Measurements from ENCODE around the gene COL16A1.

The COL16A1 gene

DNA sequence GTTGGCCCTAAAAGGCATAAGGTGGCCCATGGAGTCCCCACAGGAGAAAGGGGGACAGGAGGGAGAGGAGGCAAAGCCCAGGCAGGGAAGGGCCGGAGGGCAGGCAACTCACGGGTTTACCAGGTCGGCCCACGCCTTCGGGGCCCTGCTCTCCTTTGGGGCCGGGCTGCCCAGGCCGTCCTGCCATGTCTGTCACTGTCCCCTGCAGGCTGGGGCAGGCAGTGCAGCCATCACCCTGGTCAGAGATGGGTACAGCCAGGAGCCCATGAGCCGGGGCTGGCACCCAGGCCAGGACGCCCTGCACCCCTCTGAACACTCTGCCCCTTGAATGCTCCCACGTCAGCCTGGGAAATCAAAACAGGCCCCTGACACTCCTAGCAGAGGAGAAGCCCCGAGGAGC lies 19.8 kb downstream of the COL16A1 start:
- DNase-seq, result no peak

DNA sequence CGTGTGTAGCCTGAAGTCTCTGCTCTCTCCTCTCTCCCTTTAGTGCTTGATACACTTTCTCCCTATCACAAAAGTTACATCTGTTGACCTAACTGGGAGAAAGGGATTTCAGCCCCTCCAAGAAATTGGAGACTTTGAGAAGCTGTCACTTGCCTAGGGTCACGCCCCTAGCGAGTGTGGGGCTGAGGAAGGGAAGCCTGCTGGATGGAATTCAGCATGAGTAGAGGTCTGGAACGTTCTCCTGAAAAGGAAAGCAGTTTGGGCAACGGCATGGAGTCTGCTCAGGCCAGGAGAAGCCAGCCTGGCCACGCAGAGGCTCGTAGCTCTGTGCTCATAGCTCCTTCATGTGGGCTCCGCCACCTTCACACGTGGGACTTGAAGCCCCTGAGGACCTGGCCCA lies 22.4 kb downstream of the COL16A1 start:
- DNase-seq, result no peak

DNA sequence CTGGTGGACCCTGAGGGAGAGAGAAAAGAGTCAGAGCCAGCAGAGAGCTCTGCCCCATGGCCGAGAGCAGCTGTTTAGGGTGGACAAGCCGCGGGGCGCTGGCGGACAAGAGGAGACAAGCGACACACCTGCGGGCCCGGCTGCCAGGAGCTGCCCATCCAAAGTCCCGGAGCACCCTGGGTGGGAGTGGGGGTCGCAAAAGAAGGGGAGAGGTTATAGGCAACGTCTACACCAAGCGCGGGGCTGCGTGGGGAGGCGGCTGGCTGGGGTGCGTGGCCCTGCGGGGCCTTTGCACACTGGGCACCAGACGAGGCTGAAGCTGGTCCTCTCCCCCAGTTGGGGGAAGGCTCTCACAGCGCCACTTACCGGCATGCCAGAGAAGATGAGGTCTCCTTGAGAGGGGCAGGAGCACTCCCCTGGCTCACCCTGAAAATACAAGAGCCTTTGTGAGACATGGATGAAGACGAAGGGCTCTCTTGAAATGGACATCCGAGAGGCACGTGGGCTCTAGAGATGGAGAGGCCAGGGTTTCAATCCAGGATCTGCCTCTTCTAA lies 24.1 kb downstream of the COL16A1 start:
- DNase-seq, result no peak

DNA sequence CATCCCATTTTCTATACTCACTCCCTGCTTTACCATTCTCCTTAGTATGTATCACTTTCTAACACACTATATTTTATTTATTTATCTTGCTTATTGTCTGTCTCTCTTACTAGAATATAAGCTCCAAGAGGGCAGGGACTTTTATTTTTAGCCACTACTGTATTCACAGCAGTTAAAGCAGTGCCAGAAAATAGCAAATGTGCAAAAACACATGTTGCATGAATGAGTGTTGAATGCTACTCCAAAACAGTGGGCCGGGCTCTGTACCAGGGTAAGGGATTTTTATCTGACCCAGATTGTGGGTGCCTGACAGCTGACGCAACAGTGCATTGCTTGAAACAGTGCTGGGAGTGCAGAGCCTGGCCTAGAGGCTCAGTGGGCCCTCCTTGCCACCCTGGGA lies 24.7 kb downstream of the COL16A1 start:
- DNase-seq, result no peak

DNA sequence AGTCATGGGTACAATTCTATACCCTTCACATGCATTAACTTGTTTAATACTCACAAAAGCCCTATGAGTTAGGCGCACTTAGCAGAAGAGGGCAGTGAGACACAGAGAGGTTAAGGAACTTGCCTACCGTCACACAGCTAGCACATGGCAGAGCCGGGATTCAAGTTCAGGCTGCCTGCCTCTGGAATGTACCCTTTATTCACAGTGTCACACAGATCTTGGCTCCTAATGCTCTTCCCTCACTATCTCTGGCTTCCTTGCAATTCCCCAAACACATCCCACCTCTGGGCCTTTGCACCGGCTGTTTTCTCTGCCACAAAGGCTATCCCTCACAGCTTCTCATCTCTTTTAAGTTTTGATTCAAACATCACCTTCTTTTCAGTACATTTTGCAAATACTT lies 25.1 kb downstream of the COL16A1 start:
- no peak for DNase-seq

DNA sequence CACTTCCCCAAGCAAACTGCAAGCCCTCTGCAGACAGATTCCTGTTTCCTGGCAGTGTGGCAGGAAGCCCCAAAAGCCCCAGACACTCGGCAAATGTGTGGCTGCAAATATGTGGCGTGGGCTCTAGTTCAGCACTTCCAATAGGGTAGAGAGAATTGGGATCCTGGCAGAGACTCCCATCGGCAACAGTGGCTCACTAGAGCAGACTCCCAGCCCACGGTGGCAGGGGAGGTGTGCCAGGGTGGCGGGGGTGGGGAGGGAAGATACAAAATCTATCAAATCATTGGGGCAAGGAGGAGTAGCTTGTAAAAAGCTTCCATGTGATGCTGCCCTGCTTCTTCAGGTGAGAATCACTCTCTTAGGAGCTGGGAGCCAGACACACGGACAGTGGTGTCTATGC lies 25.9 kb downstream of the COL16A1 start:
- no peak for DNase-seq

DNA sequence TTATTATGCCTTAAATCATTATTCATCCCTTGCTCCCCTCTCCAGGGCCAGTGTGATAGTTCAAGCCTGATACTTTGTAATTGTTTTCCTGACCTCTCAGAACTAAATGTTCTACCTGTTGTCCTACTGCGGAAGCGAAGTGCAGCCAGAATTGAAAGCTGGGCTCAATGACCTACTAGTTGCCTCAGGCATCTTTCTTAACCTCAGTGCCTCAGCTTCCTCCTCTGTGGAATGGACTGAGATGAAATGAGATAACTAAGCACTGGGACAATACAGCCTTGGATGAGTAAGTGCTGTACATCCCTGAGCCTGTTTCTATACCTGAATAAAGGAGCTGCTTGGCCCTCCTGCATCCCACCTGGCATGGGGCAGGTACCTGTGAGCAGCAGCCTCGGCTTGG lies 26.4 kb downstream of the COL16A1 start:
- DNase-seq, result no peak

DNA sequence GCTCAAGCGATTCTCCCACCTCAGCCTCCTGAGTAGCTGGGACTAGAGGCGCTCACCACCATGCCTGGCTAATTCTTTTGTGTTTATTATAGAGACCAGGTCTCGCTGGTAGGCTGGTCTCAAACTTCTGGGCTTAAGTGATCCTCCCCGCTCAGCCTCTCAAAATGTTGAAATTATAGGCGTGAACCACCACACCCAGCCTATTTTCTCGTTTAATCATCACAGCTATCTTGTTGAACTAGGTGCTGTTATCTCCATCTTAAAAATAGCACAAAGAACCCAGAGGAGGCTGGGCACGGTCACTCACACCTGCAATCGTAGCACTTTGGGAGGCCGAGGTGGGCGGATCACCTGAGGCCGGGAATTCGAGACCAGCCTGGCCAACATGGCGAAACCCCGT lies 28.1 kb downstream of the COL16A1 start:
- no peak for DNase-seq

DNA sequence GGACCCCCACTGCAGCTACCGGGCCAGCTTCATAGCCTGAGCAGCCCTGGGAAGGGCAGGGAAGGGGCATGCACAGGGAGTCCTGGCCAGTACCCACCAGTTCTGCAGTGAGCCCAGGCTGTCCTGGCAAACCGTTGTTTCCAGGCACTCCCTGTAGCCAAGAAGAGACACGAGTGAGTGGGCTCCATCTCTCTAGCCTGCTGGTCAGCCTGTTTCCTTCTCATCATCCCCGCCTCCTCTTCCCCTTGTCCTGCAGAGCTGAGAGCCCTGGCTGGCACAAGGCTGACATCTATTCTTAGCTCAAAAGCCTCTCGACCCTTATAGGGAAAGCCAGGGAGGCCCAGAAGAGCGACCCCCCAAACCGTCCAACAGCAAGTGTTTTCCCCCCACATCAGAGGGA lies 28.7 kb downstream of the COL16A1 start:
- DNase-seq, result no peak

DNA sequence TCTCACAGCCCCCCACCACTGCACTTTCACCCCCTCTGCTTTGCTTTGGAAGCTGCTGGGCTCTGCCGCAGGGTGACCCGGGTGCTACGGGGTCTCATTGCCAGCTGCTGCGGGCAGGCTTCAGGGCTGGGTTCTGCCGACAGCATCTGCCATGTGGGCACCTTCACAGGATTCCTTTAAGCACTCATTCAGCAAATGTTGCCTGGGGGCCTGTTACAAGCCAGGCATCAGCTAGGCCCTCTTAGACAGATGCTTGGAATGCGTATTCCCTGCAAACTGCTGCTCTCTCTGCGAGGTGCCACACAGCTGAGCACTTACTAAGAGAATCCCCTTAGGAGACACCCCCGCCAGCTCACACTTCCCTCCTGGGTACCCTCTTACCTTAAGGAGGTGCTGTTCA lies 29.2 kb downstream of the COL16A1 start:
- no peak for DNase-seq

DNA sequence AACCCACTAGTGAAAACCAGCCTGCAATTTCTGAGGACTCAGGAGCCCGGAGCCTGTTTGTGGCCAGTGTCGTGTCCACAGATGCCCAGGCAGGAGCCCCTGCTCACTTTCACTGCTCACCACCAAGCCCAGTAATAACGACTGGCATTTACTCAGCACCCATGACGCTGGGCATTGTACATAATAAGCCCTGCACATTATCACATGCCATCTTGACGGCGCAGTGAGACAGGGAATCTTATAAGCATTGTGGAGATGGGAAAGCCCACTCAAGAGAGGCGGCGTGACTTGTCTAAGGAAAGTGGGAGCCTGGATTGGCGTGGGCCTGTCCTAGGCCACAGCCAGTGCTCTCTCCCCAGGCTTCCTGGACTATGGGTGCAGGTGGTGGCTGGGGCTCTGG lies 30.4 kb downstream of the COL16A1 start:
- no peak for DNase-seq

DNA sequence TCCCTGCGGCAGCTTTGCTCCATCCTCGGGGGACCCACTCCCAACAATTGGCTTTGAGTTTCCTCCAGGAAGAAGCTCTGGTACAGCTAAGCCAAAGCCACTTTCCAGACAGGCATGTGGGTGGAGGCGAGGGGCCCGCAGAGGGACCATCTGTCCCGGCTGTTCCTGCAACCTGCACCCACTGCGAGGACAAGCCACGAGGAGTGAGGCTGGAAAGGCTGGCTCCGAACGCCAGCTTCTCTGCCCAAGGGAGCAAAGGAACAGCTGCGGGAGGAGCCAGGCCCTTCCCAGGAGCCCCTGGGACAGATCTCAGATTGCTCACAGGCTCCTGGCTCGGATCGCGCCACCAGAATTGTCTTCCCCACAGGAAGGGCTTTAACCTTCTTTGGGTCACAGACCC lies 30.8 kb downstream of the COL16A1 start:
- no peak for DNase-seq

DNA sequence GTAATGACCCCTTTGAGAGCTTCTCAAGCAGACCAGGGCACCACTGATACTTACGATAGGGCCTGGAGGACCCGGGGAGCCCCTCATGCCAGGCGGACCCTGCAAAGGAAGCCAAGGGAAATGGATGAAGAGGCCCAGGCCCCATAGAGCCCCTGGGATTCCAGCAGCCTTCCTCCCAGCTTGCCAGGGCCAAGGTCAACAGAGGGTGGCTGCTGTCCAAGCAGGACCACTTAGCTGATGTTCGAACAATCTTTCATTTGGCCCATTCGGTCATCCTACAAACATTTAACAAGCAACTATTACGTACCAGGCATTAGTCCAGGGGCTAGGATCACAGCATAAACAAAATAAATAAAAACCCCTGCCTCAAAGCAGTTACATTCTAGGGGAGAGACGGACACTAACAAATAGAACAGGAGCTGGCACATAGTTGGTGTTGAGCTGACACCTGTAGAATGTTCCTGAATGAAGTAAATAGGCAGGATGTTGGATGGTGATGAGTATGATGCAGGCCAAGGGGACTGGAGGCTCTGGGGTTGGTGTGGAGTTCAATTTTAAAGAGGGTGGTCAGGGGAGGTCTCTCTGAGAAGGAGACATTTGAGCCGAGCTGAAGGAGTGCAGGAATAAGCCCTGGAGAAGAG lies 32.1 kb downstream of the COL16A1 start:
- DNase-seq, result no peak

DNA sequence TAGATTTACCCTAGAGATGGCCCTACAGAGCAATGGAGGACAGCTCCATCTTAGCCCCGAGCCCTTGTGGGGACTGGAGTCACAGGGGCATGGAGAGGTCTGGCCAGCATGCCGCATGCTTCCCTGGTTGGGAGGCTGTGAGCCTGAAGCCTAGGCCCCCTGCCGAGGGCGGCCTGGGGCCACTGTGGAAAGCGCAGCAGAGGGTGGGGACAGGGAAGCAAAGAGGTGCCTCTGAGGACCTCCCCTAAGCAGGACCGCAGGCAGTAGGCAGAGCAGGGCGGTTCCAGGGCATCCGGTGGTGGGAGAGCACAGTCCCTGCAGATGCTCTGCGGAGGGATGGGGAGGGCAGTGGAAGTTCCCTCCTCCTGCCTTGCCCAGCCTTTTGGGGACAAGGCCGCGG lies 32.7 kb downstream of the COL16A1 start:
- no peak for DNase-seq

DNA sequence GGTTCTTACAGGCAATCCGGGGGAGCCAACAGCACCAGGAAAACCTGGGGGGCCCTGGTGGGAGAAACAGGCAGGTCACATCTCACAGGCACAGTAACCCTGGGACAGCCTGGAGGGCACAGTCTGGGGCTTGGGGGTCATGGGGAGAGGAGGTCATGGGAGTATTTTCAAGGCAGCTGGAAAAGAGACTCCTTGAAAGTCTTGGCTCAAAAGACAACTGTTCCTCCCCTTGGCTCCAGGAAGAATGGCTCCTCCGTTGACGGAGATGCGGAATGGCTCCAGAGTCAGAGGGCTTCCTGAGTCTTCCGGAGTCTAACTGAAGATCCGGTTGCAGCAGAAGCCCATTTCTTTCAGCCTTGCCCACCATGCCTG lies 33.2 kb downstream of the COL16A1 start:
- DNase-seq, result no peak

DNA sequence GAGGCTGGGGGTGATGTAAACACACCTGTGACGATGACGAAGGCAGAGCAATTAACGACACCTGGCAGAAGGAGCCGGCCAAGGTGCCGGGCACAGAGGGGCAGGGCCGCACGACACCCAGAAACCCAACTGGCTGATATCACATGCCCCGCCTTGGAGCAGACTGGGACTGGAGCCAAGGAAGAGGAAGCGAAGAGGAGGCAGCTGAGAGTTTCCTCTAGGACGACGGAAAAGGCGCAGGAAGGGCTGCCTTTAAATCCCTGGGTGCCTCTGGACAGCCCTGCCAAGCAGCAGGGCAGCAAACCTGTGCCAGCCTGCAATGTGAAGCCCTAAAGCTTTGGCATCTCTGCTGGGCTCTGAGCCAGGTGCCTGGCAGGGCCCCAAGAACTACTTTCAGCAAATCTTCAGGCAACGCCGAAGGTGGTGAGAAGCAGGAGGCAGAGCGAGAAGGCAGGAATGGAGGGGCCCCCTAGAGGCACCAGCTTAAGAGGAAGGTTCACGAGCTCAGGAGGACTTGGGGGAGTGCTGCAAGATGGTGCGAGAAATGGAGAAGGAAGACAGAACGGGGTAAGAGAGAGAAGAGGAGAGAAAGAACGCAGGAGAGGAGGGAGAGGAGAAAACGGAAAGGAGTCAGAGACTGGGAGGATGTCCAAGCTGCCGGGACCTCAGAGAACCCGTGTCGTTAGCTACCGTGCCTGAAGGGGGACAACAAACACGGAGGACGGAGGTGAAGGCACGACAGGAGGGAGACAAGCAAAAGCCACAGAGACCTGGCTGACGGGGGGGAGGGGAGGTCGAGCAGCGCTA lies 33.8 kb downstream of the COL16A1 start:
- peak; percentile 78 for DNase-seq

DNA sequence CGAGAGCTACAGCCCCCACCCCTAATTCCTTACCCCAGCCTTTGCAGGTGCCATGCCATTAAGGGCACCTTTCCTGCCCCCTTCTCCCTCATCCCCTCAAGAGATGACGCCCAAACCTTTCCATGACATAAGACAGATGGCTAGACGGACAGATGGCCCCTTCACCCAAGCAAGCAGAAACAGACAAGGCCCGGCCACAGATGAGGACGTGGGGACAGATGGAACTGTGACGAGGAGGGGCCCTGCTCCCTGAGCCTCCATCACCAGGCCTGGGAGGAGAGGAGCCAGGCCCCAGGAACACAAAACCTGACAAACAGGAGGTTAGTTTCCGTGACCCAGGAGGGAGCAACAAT lies 34.4 kb downstream of the COL16A1 start:
- DNase-seq, result no peak

DNA sequence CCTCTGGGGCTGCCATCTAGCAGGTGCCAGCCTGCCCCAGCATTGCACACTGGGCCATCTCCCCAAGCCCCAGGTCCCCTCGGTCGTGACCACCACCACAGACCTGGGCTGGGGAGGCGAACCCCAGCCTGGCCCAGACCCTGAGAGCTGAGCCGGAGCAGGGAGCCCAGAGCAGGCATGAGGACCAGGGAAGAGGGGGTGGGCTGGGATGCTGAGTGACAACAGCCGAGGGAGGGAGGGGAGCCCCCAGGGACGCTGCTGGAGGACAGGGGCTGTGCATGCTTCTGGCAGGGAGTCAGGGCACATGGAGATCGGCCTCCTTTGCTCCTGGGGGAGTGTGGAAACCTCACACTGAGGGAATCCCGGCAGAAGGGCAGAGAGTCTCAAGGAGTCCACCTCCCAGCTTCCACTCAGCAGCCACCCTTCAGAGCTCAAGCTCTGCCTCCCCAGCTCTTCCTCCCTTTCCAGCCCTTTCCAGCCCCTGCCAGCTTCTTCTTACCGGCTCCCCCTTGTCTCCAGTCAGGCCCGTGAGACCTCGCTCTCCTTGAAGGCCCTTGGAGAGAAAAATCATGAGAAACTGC lies 35.4 kb downstream of the COL16A1 start:
- DNase-seq, result no peak

DNA sequence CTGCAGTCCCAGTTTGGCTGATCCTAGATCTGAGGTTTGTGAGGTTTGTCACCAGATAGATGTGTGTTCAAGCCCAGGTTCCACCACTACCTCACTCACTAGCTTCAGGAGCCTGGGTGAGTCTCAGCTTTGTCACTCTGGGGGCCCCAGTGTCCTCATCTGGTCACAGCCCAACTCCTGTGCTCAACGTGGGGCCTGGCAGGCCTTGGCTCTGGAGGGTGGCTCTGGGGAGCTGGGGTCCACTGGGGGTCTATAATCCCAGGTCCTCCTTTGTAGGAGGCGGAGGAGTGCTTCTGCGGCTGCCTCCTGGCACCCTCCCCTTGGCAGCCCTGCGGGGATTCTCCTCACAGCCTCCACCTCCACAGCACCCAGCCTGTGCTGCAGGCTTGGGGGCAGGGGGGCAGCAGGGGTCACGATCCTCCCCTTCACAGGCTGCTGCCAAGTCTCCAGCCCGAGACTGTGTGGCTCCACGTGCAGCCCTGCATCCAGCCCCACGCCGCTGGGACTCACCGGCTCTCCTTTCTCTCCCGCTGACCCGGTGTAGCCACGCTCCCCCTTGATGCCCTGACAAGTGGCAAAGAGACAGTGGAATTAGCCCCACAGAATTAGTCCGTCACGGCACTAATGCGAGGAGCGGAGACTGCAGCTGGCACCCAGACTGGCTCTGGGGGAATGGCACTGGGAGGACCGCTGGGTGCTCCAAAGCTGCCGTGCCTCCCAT lies 36.6 kb downstream of the COL16A1 start:
- no peak for DNase-seq

DNA sequence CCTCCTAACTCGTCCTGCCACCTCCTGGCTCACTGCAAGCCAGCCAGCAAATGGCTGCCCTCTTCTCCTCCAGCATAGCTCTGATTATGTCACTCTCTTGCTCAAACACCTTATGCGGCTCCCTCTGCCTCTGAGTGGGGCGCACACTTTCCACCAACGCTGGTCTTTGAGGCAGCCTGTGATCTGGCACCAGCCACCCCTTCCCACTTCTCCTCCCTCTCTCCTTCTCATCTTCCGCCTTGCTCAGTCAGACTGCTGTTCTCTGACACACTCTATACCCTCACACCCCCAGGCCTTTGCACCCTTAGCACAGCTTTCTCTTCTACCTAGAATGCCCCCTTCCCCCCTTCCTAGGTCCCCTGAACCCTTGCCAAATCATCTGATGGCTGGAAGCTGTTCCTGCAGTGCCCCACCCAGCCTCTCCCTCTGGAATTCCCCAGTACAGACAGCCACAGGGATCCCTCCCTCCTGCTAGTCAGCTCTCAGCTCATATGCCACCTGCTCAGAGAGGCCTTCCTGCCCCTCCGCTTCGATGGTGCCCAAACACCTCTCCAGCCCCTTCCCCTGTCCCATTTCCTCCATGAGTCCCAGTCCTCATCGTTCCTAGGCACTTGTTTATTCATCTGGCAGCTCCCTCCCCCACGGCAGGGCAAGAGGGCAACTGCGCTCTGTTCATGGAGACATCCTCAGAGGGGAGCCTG lies 37.4 kb downstream of the COL16A1 start:
- no peak for DNase-seq

DNA sequence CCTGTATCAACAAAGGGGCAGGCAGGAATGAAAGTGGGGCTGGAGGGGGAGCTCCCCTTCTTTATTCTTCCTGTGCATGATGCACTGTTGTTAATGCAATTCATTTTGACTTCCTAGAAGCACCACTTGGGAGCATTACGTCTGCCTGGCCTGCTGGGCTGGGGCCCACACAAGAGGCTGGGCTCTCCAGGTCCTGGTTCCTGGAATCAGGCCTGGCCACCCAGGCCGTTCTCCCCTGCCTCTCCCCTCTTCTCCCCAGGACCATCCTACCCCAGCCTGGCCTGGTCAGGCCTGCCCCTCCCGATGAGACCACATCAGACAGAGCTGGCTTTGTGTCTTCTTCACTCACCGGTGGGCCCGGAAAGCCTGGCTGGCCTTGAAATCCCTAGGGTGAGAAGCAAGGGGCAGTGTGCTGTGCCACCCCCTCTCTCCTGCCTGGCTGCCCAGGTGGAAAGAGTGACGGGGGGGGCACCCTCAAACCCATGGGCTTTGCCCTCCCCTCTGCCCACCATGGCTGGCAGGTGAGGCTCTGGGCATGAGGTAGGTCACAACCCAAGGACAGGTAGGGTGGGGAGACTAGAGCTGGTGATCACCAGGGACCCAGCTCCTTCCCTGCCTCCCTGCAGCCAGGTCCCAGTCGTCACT lies 38.5 kb downstream of the COL16A1 start:
- DNase-seq, result no peak

DNA sequence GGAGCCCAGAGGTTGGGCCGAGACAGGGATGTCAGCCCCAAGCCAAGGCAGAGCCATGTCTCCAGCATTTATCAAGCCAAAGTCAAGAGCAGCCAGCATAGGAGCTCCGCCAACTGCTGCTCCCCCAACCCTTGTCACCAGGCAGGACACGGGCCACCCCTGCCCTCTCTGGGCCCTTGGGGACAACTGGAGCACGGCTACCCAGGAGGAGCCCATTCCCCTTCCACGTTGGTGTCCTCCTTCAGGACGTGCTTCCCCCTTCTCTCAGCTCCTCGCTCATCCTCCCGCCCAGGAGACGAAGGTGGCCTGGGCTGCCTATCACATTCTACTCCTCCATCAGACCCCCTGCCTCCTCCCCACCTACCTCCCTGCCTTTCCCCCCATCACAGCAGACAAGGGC lies 39.3 kb downstream of the COL16A1 start:
- no peak for DNase-seq

Data from NCI-H2107 (cell line).